C4-2B (cell line): ENCODE results near the gene SGTA.

Source experiments
- CTCF ChIP-seq: fragments of 450-650 bp; conservative IDR thresholded peaks from 2 replicates; pipeline ENCODE4 v1.5.1; 2017; ENCODE audit warnings: mild to moderate bottlenecking
- ZFX ChIP-seq: fragments of 450-650 bp; IDR thresholded peaks from 2 replicates; pipeline ENCODE4 v1.6.1; 2017

- TF ChIP-seq CTCF (no peak), ZFX (no peak)
Observed at GRCh38 chr19:2766594-2767372, 16.3 kb downstream of the SGTA start.
